Ovary (tissue), 9 donors: ENCODE data around the gene HYAL3. TPM values are rescaled to one million over a fixed set of nuclear protein-coding genes. Genes with fewer than 3 reads are reported as not detected.

ENCODE experiments used
- DNase-seq, 5 donors: peaks; one replicate each; pipeline ENCODE4 v3.0.0-alpha.2; 2019 to 2020
- H3K27ac ChIP-seq, 2 donors: fragments of 200-600 bp; one replicate each; pipeline versions ENCODE4 v1.5.1 to v1.8.0; 2019 to 2022
- H3K27me3 ChIP-seq: fragments of 200-600 bp; one replicate; pipeline ENCODE4 v1.8.0; 2022
- H3K36me3 ChIP-seq: fragments of 200-600 bp; sonication (generic); one replicate; pipeline ENCODE4 v1.5.1; 2019
- H3K4me1 ChIP-seq: one replicate; pipeline ENCODE4 v1.8.1; 2013; ENCODE audit warnings: mild to moderate bottlenecking, moderate library complexity; ENCODE audit not compliant: insufficient read depth
- H3K4me3 ChIP-seq: fragments of 200-600 bp; sonication (generic); one replicate; pipeline ENCODE4 v1.5.1; 2017
- H3K9me3 ChIP-seq, 2 donors: fragments of 200-600 bp in 1 of 2; sonication (generic) in 1 of 2; one replicate each; pipeline versions ENCODE4 v1.5.1 to v1.8.1; 2013 to 2019; ENCODE audit warnings: mild to moderate bottlenecking in 1 of 2, moderate library complexity in 1 of 2
- EP300 ChIP-seq: sonication (generic); formaldehyde crosslinking; IDR thresholded peaks from one replicate; pipeline ENCODE4 v1.6.1; 2017; ENCODE audit warnings: antibody characterized with exemption
- POLR2A ChIP-seq: fragments of 450-650 bp; IDR thresholded peaks from one replicate; pipeline ENCODE4 v1.6.1; 2017; ENCODE audit warnings: antibody characterized with exemption, mild to moderate bottlenecking, moderate library complexity
- WGBS, 3 donors: extraction: QIAGEN DNeasy Blood & Tissue Kit in 1 of 3; methylation state at CpG; one replicate each; pipeline versions ENCODE4 v1.1.5 to v1.1.7; 2013 to 2017; 5-methylcytosine and 5-hydroxymethylcytosine counted together
- intact Hi-C, 4 donors: fragments of 100-400 bp; cut with DNase I; formaldehyde crosslinking; loops; one replicate each; pipeline versions ENCODE4 v1.11.0 to v1.15.1; 2022 to 2023
- polyA plus RNA-seq, 2 donors: library from polyadenylated mRNA; stranded (reverse); fragments of 200-250 nt in 1 of 2; fragments of 350-450 nt in 1 of 2; fragmentation: Illumina TruSeq in 1 of 2; extraction: RNeasy Lipid Tissue Mini Kit (QIAGEN cat#74804) in 1 of 2; gene quantifications; one replicate each; pipeline ENCODE4 v1.2.3, GENCODE V29; 2013 to 2014
- total RNA-seq, 7 donors: library from RNA; depleted of rRNA in 2 of 7; stranded (reverse); fragments of >200 nt in 2 of 7; fragmentation: NEBNext Ultra II Directional in 3 of 7; extraction: Animal tissue kit (Norgen Biotek cat#: 25700) in 3 of 7; gene quantifications; one replicate each; pipeline versions ENCODE4 v1.1.0 to v1.2.4, GENCODE V29; 2016 to 2023
- TF ChIP-seq, protein P1 (sequence below), 3 donors: fragments of 450-650 bp in 2 of 3; fragments of 200-600 bp in 1 of 3; IDR thresholded peaks; one replicate each; pipeline versions ENCODE4 v1.5.1 to v1.8.0; 2016 to 2022; ENCODE audit warnings: antibody characterized with exemption in 3 of 3, mild to moderate bottlenecking in 1 of 3
- donor health status: DM: no; HTN: no; CAD: no; lungs with moderate emphysema.
- donor health status: DM: no; HTN: no; CAD: no.
- donor health status: Bipolar disorder and iron deficiency.
- donor health status: DM: yes; HTN: yes; CAD: no.
- donor health status: DM: no; HTN: no; CAD: no.
- donor health status: DM: yes; HTN: yes; CAD: no.

Gene HYAL3
- total and polyA plus RNA-seq, 9 donors, result 0.58 to 4.3 (median 1.9) TPM

DNA sequence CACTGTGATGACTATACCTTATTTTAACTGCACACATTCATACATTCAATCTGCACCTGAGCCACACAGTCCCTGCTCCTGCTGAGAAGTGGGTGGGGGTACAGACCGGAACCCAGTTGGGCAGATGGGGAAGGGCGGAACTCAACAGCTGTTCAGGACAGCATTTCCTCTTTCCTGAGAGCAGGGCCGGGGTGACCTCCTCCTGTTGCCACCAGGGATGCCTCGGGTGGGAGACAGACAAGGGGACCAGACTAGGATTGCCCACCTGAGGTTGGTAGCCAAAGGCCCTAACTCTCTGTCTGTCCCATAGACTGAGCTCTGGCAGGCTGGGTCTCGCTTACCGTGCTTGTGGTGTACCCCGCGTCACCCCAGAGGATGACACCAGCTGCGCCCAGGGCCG, 19.4 kb upstream of the HYAL3 start:
- H3K4me1 ChIP-seq, result peaks cover 22% of the 10 kb centered on the region

DNA sequence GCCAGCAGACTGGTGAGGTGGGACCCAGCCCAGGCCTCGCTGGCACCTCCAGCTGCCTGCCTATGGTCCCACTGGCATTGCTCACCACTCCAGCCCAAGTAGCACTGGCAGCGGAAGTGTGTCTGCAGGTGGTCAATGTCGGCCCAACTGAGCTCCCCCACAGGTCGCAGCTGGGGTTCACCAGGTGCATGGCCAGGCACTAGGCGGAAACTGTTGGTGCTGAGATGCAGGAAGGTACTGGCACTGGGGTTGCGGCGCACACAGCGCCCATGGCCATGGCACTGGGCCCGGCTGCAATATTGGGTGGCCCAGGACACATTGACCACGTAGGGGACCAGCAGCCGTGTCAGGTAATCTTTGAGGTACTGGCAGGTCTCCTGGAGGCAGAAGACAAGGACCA, 19.0 kb upstream of the HYAL3 start:
- no peaks in the 10 kb centered on the region for H3K36me3 ChIP-seq
- peaks cover 22% of the 10 kb centered on the region for H3K4me1 ChIP-seq
- no peak overlapping the region for H3K4me3 ChIP-seq
- no peak overlapping the region for H3K27ac ChIP-seq
- TF ChIP-seq EP300, result no peak
- TF ChIP-seq, protein P1, sequence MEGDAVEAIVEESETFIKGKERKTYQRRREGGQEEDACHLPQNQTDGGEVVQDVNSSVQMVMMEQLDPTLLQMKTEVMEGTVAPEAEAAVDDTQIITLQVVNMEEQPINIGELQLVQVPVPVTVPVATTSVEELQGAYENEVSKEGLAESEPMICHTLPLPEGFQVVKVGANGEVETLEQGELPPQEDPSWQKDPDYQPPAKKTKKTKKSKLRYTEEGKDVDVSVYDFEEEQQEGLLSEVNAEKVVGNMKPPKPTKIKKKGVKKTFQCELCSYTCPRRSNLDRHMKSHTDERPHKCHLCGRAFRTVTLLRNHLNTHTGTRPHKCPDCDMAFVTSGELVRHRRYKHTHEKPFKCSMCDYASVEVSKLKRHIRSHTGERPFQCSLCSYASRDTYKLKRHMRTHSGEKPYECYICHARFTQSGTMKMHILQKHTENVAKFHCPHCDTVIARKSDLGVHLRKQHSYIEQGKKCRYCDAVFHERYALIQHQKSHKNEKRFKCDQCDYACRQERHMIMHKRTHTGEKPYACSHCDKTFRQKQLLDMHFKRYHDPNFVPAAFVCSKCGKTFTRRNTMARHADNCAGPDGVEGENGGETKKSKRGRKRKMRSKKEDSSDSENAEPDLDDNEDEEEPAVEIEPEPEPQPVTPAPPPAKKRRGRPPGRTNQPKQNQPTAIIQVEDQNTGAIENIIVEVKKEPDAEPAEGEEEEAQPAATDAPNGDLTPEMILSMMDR (IDR thresholded peaks at IDR 0.05), result no peak
- no peak for TF ChIP-seq POLR2A
- DNase-seq, result no peak
- no peaks in the 10 kb centered on the region for H3K27me3 ChIP-seq
- H3K9me3 ChIP-seq, result no peaks in the 10 kb centered on the region
- intact Hi-C loops, result no loop called here
- WGBS, 3 donors, result 77 to 83% (median 77%) methylated on average over 9 to 11 of the region's 11 CpGs

More for the DNA sequence above, 19.4 kb upstream of the HYAL3 start:
- intact Hi-C loops, result no loop called here
- no peaks in the 10 kb centered on the region for H3K27me3 ChIP-seq
- no peak overlapping the region for H3K27ac ChIP-seq
- TF ChIP-seq EP300, result no peak
- TF ChIP-seq POLR2A, result no peak
- TF ChIP-seq, protein P1 (IDR thresholded peaks at IDR 0.05), result no peak
- H3K9me3 ChIP-seq, result no peaks in the 10 kb centered on the region
- H3K4me3 ChIP-seq, result no peak overlapping the region
- 73 to 82% (median 78%) methylated on average over 10 of the region's 10 CpGs for WGBS, 3 donors
- no peaks in the 10 kb centered on the region for H3K36me3 ChIP-seq
- DNase-seq, result no peak

DNA sequence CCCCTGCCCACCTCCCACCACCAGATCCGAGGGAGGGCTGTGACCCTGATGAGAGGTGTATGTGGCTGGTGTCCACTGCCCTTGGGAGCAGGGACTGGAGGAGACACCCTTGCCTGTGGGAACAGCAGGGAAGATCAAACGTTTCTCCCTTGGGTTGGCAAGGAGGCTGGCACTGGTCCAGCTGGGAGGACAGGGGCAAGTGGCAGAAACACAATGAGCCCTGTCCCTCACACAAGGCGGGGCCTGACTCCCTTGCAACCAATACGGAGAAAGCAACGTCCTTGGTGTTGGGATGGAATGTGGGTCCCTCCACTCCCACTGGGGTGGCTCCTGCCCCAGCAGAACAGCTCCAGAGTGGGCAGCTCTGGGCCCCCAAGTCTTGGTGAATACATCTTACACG, 18.1 kb upstream of the HYAL3 start:
- WGBS, 3 donors, result 52 to 61% (median 56%) methylated on average over 6 of the region's 6 CpGs
- TF ChIP-seq, protein P1 (IDR thresholded peaks at IDR 0.05), result no peak
- TF ChIP-seq EP300 (no peak), POLR2A (no peak)
- Histone ChIP-seq H3K4me3 (no peak overlapping the region), H3K36me3 (no peaks in the 10 kb centered on the region), H3K27ac (no peak overlapping the region), H3K27me3 (no peaks in the 10 kb centered on the region), H3K4me1 (peaks cover 18% of the 10 kb centered on the region), H3K9me3 (no peaks in the 10 kb centered on the region)
- no peak for DNase-seq
- intact Hi-C loops, result no loop called here

DNA sequence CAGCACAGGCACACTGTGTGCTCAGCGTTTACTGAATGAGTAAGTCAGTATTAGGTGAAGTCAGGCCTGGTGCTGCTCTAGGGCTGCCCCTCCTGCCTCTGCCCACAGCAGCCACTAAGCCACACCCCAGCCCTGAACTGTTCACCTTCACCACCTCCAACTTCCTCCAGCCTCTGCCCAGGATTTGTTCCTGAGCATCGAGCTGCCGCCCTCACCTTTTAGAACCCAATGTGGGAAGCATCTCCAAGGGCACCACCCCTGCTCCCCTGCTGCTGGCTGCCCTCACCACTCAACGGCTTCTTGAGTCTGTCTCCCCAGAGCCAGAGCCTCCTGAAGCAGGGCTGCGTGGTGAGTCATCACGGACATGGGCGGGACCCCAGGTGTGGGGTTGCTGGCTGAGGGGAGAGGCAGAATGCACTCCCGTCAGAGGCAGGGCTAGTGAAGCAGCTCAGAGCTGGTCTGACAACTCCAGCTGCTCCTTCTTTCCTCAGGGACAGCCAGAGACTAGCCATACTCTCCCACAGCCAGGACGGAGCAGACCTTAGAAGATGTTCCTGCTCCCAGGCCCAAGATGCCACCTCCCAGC, 17.5 kb upstream of the HYAL3 start:
- Histone ChIP-seq H3K36me3 (no peaks in the 10 kb centered on the region), H3K27me3 (no peaks in the 10 kb centered on the region), H3K27ac (no peak overlapping the region), H3K9me3 (no peaks in the 10 kb centered on the region), H3K4me1 (peaks cover 18% of the 10 kb centered on the region), H3K4me3 (no peak overlapping the region)
- 58 to 61% (median 60%) methylated on average over 9 of the region's 9 CpGs for WGBS, 3 donors
- TF ChIP-seq EP300 (no peak), POLR2A (no peak)
- TF ChIP-seq, protein P1 (IDR thresholded peaks at IDR 0.05), result no peak
- DNase-seq, result no peak
- intact Hi-C loops, result no loop called here
